Spleen (tissue), 7 donors: ENCODE results near the gene KDELR1.

Experiments used
- CTCF ChIP-seq, 11 experiments: fragments of 200-600 bp in 7 of 11; fragments of 450-650 bp in 4 of 11; sonication (generic) in 4 of 11; IDR thresholded peaks in 8 of 11; conservative IDR thresholded peaks in 3 of 11; 1 replicate in 7 of 11; 2 replicates in 4 of 11; pipeline versions ENCODE4 v1.4.0 to v1.8.0; 2016 to 2021; ENCODE audit warnings: antibody characterized with exemption in 11 of 11, inconsistent platforms in 4 of 11, mild to moderate bottlenecking in 1 of 11
- POLR2A ChIP-seq, 3 donors: fragments of 450-650 bp; IDR thresholded peaks; one replicate each; pipeline ENCODE4 v1.5.1; 2017; ENCODE audit warnings: antibody characterized with exemption in 3 of 3, mild to moderate bottlenecking in 1 of 3
- POLR2AphosphoS5 ChIP-seq, 3 donors: sonication (generic); formaldehyde crosslinking; IDR thresholded peaks; one replicate each; pipeline ENCODE4 v1.5.1; 2017; ENCODE audit warnings: antibody characterized with exemption in 3 of 3
- donor health status: DM: no; HTN: no; CAD: no; lungs with moderate emphysema.
- donor health status: DM: no; HTN: no; CAD: no.
- donor health status: DM: no; HTN: no; CAD: no.

GRCh38 chr19:48396824-48397176 lies 5.4 kb upstream of the KDELR1 start:
- TF ChIP-seq CTCF (IDR thresholded peaks at IDR 0.05 in 8 of 11, conservative IDR thresholded peaks at IDR 0.05 in 3 of 11) (no peak), POLR2A (IDR thresholded peaks at IDR 0.05) (no peak), POLR2AphosphoS5 (IDR thresholded peaks at IDR 0.05) (no peak)
